GM19043 (cell line): ENCODE measurements around the gene HEPACAM.

Source experiments
- ATAC-seq: cut with Tn5 transposase; IDR thresholded peaks from one replicate; pipeline ENCODE4 v1.9.1; 2021; ENCODE audit warnings: low read depth; ENCODE audit not compliant: unreplicated experiment

Gene HEPACAM

GRCh38 chr11:124902616-124903015 lies 33.2 kb downstream of the HEPACAM start:
- ATAC-seq, result no peak

GRCh38 chr11:124900464-124900863 lies 35.4 kb downstream of the HEPACAM start:
- ATAC-seq, result no peak

- no peak for ATAC-seq
Measured at GRCh38 chr11:124899383-124900145, 36.3 kb downstream of the HEPACAM start.

- no peak for ATAC-seq
Measured at GRCh38 chr11:124898711-124899110, 37.1 kb downstream of the HEPACAM start.

- ATAC-seq, result no peak
Measured at GRCh38 chr11:124898263-124898680, 37.6 kb downstream of the HEPACAM start.

GRCh38 chr11:124897674-124898262 lies 38.1 kb downstream of the HEPACAM start, which contains the start of gene ROBO4:
ROBO4 (minus strand) TSS chr11:124897865; CDS start chr11:124897795, 70 bp downstream.
- ATAC-seq, result no peak

GRCh38 chr11:124896821-124897391 lies 38.9 kb downstream of the HEPACAM start:
- ATAC-seq, result no peak

GRCh38 chr11:124896071-124896750 lies 39.6 kb downstream of the HEPACAM start:
- no peak for ATAC-seq

- ATAC-seq, result no peak
Measured at GRCh38 chr11:124895471-124895971, 40.3 kb downstream of the HEPACAM start.

GRCh38 chr11:124894606-124895430 lies 41.0 kb downstream of the HEPACAM start:
- no peak for ATAC-seq

GRCh38 chr11:124893781-124894401 lies 42.0 kb downstream of the HEPACAM start:
- no peak for ATAC-seq

GRCh38 chr11:124892750-124893454 lies 42.9 kb downstream of the HEPACAM start:
- ATAC-seq, result no peak

- ATAC-seq, result no peak
Measured at GRCh38 chr11:124892146-124892545, 43.7 kb downstream of the HEPACAM start.

GRCh38 chr11:124891373-124891861 lies 44.4 kb downstream of the HEPACAM start:
- no peak for ATAC-seq

GRCh38 chr11:124890683-124891372 lies 45.0 kb downstream of the HEPACAM start:
- no peak for ATAC-seq

GRCh38 chr11:124890151-124890550 lies 45.7 kb downstream of the HEPACAM start:
- no peak for ATAC-seq

- ATAC-seq, result no peak
Measured at GRCh38 chr11:124889191-124890091, 46.4 kb downstream of the HEPACAM start.
